Tibial nerve (tissue), 4 donors: ENCODE measurements around the gene ZNF8.

Source experiments
- CTCF ChIP-seq, 5 experiments: fragments of 200-600 bp in 3 of 5; fragments of 450-650 bp in 2 of 5; sonication (generic) in 3 of 5; IDR thresholded peaks; one replicate each; pipeline ENCODE4 v1.5.1; 2016 to 2019; ENCODE audit warnings: antibody characterized with exemption in 5 of 5, mild to moderate bottlenecking in 3 of 5, moderate library complexity in 2 of 5
- EP300 ChIP-seq, 2 donors: sonication (generic); formaldehyde crosslinking; IDR thresholded peaks; one replicate each; pipeline ENCODE4 v1.6.1; 2017; ENCODE audit warnings: antibody characterized with exemption in 2 of 2, mild to moderate bottlenecking in 1 of 2
- POLR2A ChIP-seq, 2 donors: fragments of 450-650 bp; IDR thresholded peaks; one replicate each; pipeline ENCODE4 v1.6.1; 2017; ENCODE audit warnings: antibody characterized with exemption in 2 of 2, mild to moderate bottlenecking in 2 of 2, moderate library complexity in 2 of 2

DNA sequence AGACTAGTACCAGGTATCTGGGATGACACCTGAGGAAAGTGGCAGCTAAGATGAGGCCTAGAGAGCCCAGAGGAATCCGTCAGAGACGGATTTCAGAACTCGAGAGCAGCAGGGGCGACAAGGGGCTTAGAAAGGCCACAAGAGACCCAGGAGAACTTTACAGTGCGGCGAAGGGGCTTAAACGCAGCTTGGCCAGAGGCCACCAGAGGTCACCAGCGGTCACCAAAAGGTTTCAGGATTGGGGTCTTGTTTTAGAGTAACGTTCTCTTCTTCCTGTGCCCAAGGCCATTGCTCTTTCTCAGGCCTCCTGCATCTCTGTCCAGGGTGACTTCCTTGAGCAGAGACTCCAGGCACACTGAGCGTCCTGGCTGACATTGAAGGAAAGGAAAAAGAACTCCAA lies 50.2 kb downstream of the ZNF8 start:
- TF ChIP-seq CTCF (IDR thresholded peaks at IDR 0.05) (no peak), POLR2A (IDR thresholded peaks at IDR 0.05) (no peak), EP300 (IDR thresholded peaks at IDR 0.05) (no peak)
